Measurements from ENCODE around the gene GTPBP10.

- peak; percentile 76 for TF ChIP-seq CTCF (IDR thresholded peaks at IDR 0.05)
- TF ChIP-seq EZH2 (IDR thresholded peaks at IDR 0.05; ENCODE audit: borderline replicate concordance, insufficient read depth, low read depth, low read length, poor library complexity, severe bottlenecking): no peak
These were observed at the start of gene GTPBP10 for GRCh38 chr7:90346336-90347125.
